Measurements from ENCODE around the gene RPUSD4. TPM values are rescaled to one million over a fixed set of nuclear protein-coding genes. Genes with fewer than 3 reads are reported as not detected.

Gene RPUSD4
- polyA plus RNA-seq, 1 donor from 2014 or later, result 43.4 TPM

GRCh38 chr11:126191379-126192073, 19.9 kb downstream of the RPUSD4 start:
- no peaks in the 10 kb centered on the region for H3K36me3 ChIP-seq (ENCODE audit: insufficient read depth, low read length)
- TF ChIP-seq EP300 (conservative IDR thresholded peaks at IDR 0.05; ENCODE audit: poor library complexity, severe bottlenecking) (no peak), POLR2AphosphoS5 (IDR thresholded peaks at IDR 0.05) (no peak), TAF1 (IDR thresholded peaks at IDR 0.05; ENCODE audit: low read depth) (no peak), SMC3 (conservative IDR thresholded peaks at IDR 0.05; ENCODE audit: poor library complexity) (no peak), MXI1 (conservative IDR thresholded peaks at IDR 0.05; ENCODE audit: poor library complexity, severe bottlenecking) (no peak), EZH2 (IDR thresholded peaks at IDR 0.05; ENCODE audit: borderline replicate concordance, insufficient read depth, low read length, poor library complexity, severe bottlenecking) (no peak), REST (IDR thresholded peaks at IDR 0.05; ENCODE audit: borderline replicate concordance) (no peak), RAD21 (conservative IDR thresholded peaks at IDR 0.05) (no peak)
- TF ChIP-seq, protein P1, sequence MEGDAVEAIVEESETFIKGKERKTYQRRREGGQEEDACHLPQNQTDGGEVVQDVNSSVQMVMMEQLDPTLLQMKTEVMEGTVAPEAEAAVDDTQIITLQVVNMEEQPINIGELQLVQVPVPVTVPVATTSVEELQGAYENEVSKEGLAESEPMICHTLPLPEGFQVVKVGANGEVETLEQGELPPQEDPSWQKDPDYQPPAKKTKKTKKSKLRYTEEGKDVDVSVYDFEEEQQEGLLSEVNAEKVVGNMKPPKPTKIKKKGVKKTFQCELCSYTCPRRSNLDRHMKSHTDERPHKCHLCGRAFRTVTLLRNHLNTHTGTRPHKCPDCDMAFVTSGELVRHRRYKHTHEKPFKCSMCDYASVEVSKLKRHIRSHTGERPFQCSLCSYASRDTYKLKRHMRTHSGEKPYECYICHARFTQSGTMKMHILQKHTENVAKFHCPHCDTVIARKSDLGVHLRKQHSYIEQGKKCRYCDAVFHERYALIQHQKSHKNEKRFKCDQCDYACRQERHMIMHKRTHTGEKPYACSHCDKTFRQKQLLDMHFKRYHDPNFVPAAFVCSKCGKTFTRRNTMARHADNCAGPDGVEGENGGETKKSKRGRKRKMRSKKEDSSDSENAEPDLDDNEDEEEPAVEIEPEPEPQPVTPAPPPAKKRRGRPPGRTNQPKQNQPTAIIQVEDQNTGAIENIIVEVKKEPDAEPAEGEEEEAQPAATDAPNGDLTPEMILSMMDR (IDR thresholded peaks at IDR 0.05; ENCODE audit: poor library complexity, severe bottlenecking), result no peak
- no peak overlapping the region for H3K9ac ChIP-seq (ENCODE audit: low read length)

DNA sequence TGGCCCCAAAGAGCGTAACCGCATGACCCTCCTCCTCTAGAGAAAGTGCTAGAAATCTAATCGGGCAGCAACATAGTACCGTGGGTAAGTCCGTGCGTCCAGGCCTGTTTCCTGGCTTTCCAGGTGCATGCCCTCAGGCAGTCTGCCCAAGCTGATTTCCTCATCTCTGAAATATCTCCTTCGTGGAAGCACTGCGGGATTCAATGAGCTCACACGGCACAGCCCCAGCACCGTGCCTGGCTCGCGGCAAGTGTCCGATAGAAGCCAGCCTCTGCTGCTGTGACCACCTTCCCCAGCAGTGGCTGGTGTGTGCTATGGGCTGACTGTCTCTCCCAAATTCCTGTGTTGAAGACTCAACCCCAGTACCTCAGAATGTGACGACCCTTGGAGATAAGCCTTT, 20.7 kb downstream of the RPUSD4 start:
- Histone ChIP-seq H3K36me3 (ENCODE audit: insufficient read depth, low read length) (no peaks in the 10 kb centered on the region), H4K20me1 (ENCODE audit: insufficient read depth) (no peaks in the 10 kb centered on the region), H3F3A (ENCODE audit: insufficient read depth, low read length, poor library complexity, severe bottlenecking) (no peaks in the 10 kb centered on the region), H2AFZ (ENCODE audit: low read depth, low read length) (no peak overlapping the region), H3K79me2 (replicated peaks; ENCODE audit: insufficient read depth, low read length) (no peaks in the 10 kb centered on the region), H3K9ac (ENCODE audit: low read length) (no peak overlapping the region), H3K4me2 (ENCODE audit: low read length) (no peak overlapping the region), H3K4me3 (ENCODE audit: low read length) (no peak overlapping the region), H3K9me3 (ENCODE audit: low read length) (no peaks in the 10 kb centered on the region), H3K27me3 (ENCODE audit: insufficient read depth, low read depth, low read length) (no peaks in the 10 kb centered on the region), H3K27ac (ENCODE audit: low read length) (no peak overlapping the region), H3K9me2 (ENCODE audit: insufficient read depth, low read length) (no peaks in the 10 kb centered on the region)
- TF ChIP-seq REST (IDR thresholded peaks at IDR 0.05; ENCODE audit: borderline replicate concordance) (no peak), MXI1 (conservative IDR thresholded peaks at IDR 0.05; ENCODE audit: poor library complexity, severe bottlenecking) (no peak), RAD21 (conservative IDR thresholded peaks at IDR 0.05) (no peak), POLR2AphosphoS5 (IDR thresholded peaks at IDR 0.05) (no peak), EP300 (conservative IDR thresholded peaks at IDR 0.05; ENCODE audit: poor library complexity, severe bottlenecking) (no peak)
- TF ChIP-seq, protein P1 (IDR thresholded peaks at IDR 0.05; ENCODE audit: poor library complexity, severe bottlenecking), result no peak

More at GRCh38 chr11:126191379-126192073, 19.9 kb downstream of the RPUSD4 start:
- H2AFZ ChIP-seq (ENCODE audit: low read depth, low read length), result no peak overlapping the region
- H3K9me3 ChIP-seq (ENCODE audit: low read length), result no peaks in the 10 kb centered on the region
- H3K27me3 ChIP-seq (ENCODE audit: insufficient read depth, low read depth, low read length), result no peaks in the 10 kb centered on the region
- H4K20me1 ChIP-seq (ENCODE audit: insufficient read depth), result no peaks in the 10 kb centered on the region
- no peaks in the 10 kb centered on the region for H3F3A ChIP-seq (ENCODE audit: insufficient read depth, low read length, poor library complexity, severe bottlenecking)
- no peak overlapping the region for H3K4me2 ChIP-seq (ENCODE audit: low read length)
- H3K9me2 ChIP-seq (ENCODE audit: insufficient read depth, low read length), result no peaks in the 10 kb centered on the region
- H3K27ac ChIP-seq (ENCODE audit: low read length), result no peak overlapping the region
- no peak overlapping the region for H3K4me3 ChIP-seq (ENCODE audit: low read length)
- H3K79me2 ChIP-seq (replicated peaks; ENCODE audit: insufficient read depth, low read length), result no peaks in the 10 kb centered on the region
